NB4 (cell line): Measurements from ENCODE around the gene HSD11B1L.

ENCODE experiments used
- POLR2A ChIP-seq: IDR thresholded peaks from 2 replicates; pipeline ENCODE4 v1.6.1; 2011; ENCODE audit warnings: mild to moderate bottlenecking; ENCODE audit not compliant: insufficient read length; ENCODE audit errors: extremely low read depth
- TF ChIP-seq, protein P1 (sequence below): IDR thresholded peaks from one replicate; pipeline ENCODE4 v1.5.1; 2012; ENCODE audit warnings: low read depth, low read length

DNA sequence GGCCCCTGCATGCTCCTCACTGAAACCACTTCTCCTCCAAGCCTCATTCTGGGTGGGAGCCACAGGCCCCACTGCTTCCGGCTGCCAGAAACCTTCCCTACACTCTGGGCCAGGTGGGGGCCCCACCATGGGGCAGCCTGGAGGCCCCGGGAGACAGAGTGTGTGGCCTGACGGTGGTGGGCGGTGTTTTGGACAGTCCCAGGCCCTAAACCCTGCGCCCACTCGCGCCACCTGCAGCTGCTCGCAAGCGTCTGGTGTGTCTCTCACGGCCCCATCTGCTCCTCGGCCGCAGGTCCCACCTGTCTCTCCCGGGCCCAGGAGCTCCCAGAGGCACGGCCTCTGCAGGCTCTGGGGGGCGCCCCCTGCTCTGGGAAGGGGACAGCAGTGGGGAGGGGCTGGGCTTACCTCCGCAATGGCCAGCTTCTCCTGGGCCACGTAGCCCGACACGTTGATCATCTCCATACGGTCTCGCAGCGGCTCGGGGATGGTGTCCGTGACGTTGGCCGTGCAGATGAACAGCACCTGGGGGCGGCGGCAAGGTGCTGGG, 14.9 kb downstream of the HSD11B1L start:
- TF ChIP-seq, protein P1, sequence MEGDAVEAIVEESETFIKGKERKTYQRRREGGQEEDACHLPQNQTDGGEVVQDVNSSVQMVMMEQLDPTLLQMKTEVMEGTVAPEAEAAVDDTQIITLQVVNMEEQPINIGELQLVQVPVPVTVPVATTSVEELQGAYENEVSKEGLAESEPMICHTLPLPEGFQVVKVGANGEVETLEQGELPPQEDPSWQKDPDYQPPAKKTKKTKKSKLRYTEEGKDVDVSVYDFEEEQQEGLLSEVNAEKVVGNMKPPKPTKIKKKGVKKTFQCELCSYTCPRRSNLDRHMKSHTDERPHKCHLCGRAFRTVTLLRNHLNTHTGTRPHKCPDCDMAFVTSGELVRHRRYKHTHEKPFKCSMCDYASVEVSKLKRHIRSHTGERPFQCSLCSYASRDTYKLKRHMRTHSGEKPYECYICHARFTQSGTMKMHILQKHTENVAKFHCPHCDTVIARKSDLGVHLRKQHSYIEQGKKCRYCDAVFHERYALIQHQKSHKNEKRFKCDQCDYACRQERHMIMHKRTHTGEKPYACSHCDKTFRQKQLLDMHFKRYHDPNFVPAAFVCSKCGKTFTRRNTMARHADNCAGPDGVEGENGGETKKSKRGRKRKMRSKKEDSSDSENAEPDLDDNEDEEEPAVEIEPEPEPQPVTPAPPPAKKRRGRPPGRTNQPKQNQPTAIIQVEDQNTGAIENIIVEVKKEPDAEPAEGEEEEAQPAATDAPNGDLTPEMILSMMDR: no peak
- TF ChIP-seq POLR2A: no peak
